ENCODE results near the gene IRX6. TPM values are rescaled to one million over a fixed set of nuclear protein-coding genes. Genes with fewer than 3 reads are reported as not detected.

IRX6 gene
- total and polyA plus RNA-seq, 4 experiments from 2014 or later, result not detected

DNA sequence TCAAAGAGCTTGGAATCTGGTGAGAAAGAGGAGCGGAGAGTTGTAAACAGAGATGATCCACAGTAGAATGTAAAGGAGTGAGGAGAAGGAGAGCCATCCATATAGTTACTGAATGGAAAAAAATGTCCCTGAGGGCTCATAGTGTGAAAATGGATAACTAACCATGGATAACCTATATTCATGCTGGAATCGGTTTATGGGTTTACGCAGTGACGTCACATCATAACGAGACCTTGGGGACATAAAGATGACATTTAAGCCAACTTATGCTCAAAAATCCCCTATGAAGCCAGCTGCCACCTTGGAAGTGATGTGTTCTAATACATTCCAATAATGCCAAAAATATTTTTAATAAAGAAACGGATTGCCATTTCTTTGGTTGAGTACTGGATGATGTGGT, 22.5 kb downstream of the IRX6 start:
- CTCF ChIA-PET (ENCODE audit: partially characterized antibody), result no interaction called here
- no peak overlapping the region for H3K4me3 ChIP-seq (ENCODE audit: low read length in 2 of 2)
- intact Hi-C loops (cut with micrococcal nuclease), result no loop called here
- Mint-ChIP-seq H3K4me3 (no peak overlapping the region), H3K4me1 (no peaks in the 10 kb centered on the region), H3K27ac (no peak overlapping the region), H3K36me3 (no peaks in the 10 kb centered on the region), H3K9me3 (peaks cover 0 to 2% (median 0%) of the 10 kb centered on the region in 8 donors), H3K27me3 (peaks cover 7% of the 10 kb centered on the region in 2 donors)
- no peak for DNase-seq
- no peaks in the 10 kb centered on the region for H3K9me3 ChIP-seq (ENCODE audit: control insufficient read depth in 1 of 2, low read length in 2 of 2)
- no peaks in the 10 kb centered on the region for H3K36me3 ChIP-seq (ENCODE audit: insufficient read depth, low read length)
- no peaks in the 10 kb centered on the region for H3K27me3 ChIP-seq (ENCODE audit: insufficient read depth, low read length)
- no peaks in the 10 kb centered on the region for H3K4me1 ChIP-seq (ENCODE audit: insufficient read depth, low read length)
- H3K27ac ChIP-seq (ENCODE audit: low read depth, low read length), result no peak overlapping the region
- POLR2A ChIA-PET (ENCODE audit: partially characterized antibody), result no interaction called here

- ChIA-PET CTCF (ENCODE audit: partially characterized antibody) (no interaction called here), POLR2A (ENCODE audit: partially characterized antibody) (no interaction called here)
- H3K27ac ChIP-seq (ENCODE audit: low read depth, low read length), result no peak overlapping the region
- Mint-ChIP-seq H3K36me3 (no peaks in the 10 kb centered on the region), H3K9me3 (peaks cover 0 to 2% (median 0%) of the 10 kb centered on the region in 8 donors), H3K4me1 (no peaks in the 10 kb centered on the region), H3K4me3 (no peak overlapping the region), H3K27me3 (peaks cover 5 to 8% of the 10 kb centered on the region in 2 donors), H3K27ac (no peak overlapping the region)
- no peaks in the 10 kb centered on the region for H3K9me3 ChIP-seq (ENCODE audit: control insufficient read depth in 1 of 2, low read length in 2 of 2)
- no peaks in the 10 kb centered on the region for H3K27me3 ChIP-seq (ENCODE audit: insufficient read depth, low read length)
- no peak overlapping the region for H3K4me3 ChIP-seq (ENCODE audit: low read length in 2 of 2)
- H3K4me1 ChIP-seq (ENCODE audit: insufficient read depth, low read length), result no peaks in the 10 kb centered on the region
- DNase-seq, result no peak
- H3K36me3 ChIP-seq (ENCODE audit: insufficient read depth, low read length), result no peaks in the 10 kb centered on the region
- intact Hi-C loops (cut with micrococcal nuclease), result no loop called here
Measured at GRCh38 chr16:55349867-55350266, 25.9 kb downstream of the IRX6 start.

DNA sequence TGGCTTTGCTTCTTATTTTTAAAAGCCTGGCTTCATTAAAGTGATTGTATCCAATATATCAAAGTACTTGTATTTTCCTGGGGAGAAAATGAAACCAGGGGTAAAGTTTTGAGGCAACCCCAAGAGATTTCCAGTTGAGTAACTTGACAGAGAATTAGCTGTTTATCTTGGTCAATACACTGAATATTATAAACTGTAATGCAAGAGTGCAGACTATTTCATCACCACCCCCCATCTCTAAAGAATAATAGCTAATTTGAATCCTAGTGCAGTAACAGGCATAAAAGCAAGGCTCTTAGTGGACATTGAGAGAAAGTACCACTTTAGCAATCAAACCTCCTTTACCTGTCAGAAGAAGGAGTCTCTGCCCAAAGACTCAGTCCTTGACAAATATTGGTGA, 27.0 kb downstream of the IRX6 start:
- no peak for DNase-seq
- H3K9me3 ChIP-seq (ENCODE audit: control insufficient read depth in 1 of 2, low read length in 2 of 2), result no peaks in the 10 kb centered on the region
- no peak overlapping the region for H3K4me3 ChIP-seq (ENCODE audit: low read length in 2 of 2)
- Mint-ChIP-seq H3K27me3 (peaks cover 5 to 8% of the 10 kb centered on the region in 2 donors), H3K27ac (no peak overlapping the region), H3K4me3 (no peak overlapping the region), H3K36me3 (no peaks in the 10 kb centered on the region), H3K9me3 (peaks cover 0 to 2% (median 0%) of the 10 kb centered on the region in 8 donors), H3K4me1 (no peaks in the 10 kb centered on the region)
- no peaks in the 10 kb centered on the region for H3K36me3 ChIP-seq (ENCODE audit: insufficient read depth, low read length)
- no peak overlapping the region for H3K27ac ChIP-seq (ENCODE audit: low read depth, low read length)
- CTCF ChIA-PET (ENCODE audit: partially characterized antibody), result no interaction called here
- intact Hi-C loops (cut with micrococcal nuclease), result no loop called here
- POLR2A ChIA-PET (ENCODE audit: partially characterized antibody), result no interaction called here
- H3K27me3 ChIP-seq (ENCODE audit: insufficient read depth, low read length), result no peaks in the 10 kb centered on the region
- H3K4me1 ChIP-seq (ENCODE audit: insufficient read depth, low read length), result no peaks in the 10 kb centered on the region

- no peaks in the 10 kb centered on the region for H3K9me3 ChIP-seq (ENCODE audit: control insufficient read depth in 1 of 2, low read length in 2 of 2)
- peaks cover 0 to 2% (median 0%) of the 10 kb centered on the region in 8 donors for H3K9me3 Mint-ChIP-seq
- no peaks in the 10 kb centered on the region for H3K27me3 ChIP-seq (ENCODE audit: insufficient read depth, low read length)
- no peaks in the 10 kb centered on the region for H3K36me3 ChIP-seq (ENCODE audit: insufficient read depth, low read length)
- no peak overlapping the region for H3K4me3 Mint-ChIP-seq
- peaks cover 2 to 6% of the 10 kb centered on the region in 2 donors for H3K27me3 Mint-ChIP-seq
- no peak overlapping the region for H3K4me3 ChIP-seq (ENCODE audit: low read length in 2 of 2)
- intact Hi-C loops (cut with micrococcal nuclease), result no loop called here
- no peaks in the 10 kb centered on the region for H3K36me3 Mint-ChIP-seq
- H3K4me1 Mint-ChIP-seq, result no peaks in the 10 kb centered on the region
- DNase-seq, result no peak
- no peak overlapping the region for H3K27ac Mint-ChIP-seq
- CTCF ChIA-PET (ENCODE audit: partially characterized antibody), result no interaction called here
- POLR2A ChIA-PET (ENCODE audit: partially characterized antibody), result no interaction called here
- no peaks in the 10 kb centered on the region for H3K4me1 ChIP-seq (ENCODE audit: insufficient read depth, low read length)
- H3K27ac ChIP-seq (ENCODE audit: low read depth, low read length), result no peak overlapping the region
Measured at GRCh38 chr16:55351936-55352335, 27.9 kb downstream of the IRX6 start.

DNA sequence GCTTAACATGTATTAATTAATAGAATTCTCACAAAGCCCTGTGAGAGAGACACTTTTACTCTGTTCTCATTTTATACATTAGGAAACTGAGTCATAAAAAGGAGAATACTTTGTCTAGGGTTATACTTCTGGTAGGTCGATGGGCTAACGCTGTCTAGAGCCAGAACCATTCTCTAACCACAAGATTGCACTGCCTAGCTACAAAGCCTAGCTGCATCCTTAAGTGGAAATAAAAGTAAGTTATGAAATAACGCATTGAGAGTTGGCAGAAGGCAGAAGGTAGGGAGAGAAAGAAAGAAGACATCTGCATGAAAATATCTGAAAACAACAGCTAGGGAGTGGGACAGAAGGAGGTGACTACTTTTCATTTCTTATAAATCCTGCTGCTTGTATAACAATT, 33.2 kb downstream of the IRX6 start:
- DNase-seq, result no peak
- H3K9me3 Mint-ChIP-seq, result peaks cover 0 to 2% (median 0%) of the 10 kb centered on the region in 8 donors
- ChIA-PET CTCF (ENCODE audit: partially characterized antibody) (no interaction called here), POLR2A (ENCODE audit: partially characterized antibody) (no interaction called here)
- no peak overlapping the region for H3K27ac ChIP-seq (ENCODE audit: low read depth, low read length)
- H3K27me3 ChIP-seq (ENCODE audit: insufficient read depth, low read length), result no peaks in the 10 kb centered on the region
- peaks cover 0 to 3% of the 10 kb centered on the region in 2 donors for H3K27me3 Mint-ChIP-seq
- no peak overlapping the region for H3K4me3 Mint-ChIP-seq
- no peaks in the 10 kb centered on the region for H3K9me3 ChIP-seq (ENCODE audit: control insufficient read depth in 1 of 2, low read length in 2 of 2)
- no peaks in the 10 kb centered on the region for H3K36me3 Mint-ChIP-seq
- no peaks in the 10 kb centered on the region for H3K4me1 Mint-ChIP-seq
- intact Hi-C loops (cut with micrococcal nuclease), result no loop called here
- H3K4me3 ChIP-seq (ENCODE audit: low read length in 2 of 2), result no peak overlapping the region
- H3K4me1 ChIP-seq (ENCODE audit: insufficient read depth, low read length), result no peaks in the 10 kb centered on the region
- H3K36me3 ChIP-seq (ENCODE audit: insufficient read depth, low read length), result no peaks in the 10 kb centered on the region
- no peak overlapping the region for H3K27ac Mint-ChIP-seq

DNA sequence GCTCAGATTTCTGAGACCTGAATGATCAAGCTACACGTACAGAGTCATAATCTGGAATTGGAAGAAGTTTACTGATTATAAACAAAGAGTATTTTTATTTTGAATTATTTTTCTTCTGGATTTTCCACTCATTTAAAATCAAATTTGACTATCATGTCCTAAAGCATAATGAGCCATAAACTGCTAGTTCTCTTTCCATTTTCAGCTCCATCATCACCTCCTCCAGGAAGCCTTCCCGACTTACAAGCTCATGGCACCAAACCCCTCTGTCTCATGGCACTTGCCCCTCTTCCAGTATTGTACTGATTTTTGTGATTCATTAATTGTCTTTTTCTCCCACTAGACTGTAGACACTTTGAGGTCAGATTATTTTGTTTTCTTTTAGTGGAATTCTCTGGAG, 35.9 kb downstream of the IRX6 start:
- H3K4me3 Mint-ChIP-seq, result no peak overlapping the region

GRCh38 chr16:55364811-55365210, 40.8 kb downstream of the IRX6 start:
- intact Hi-C loops (cut with micrococcal nuclease), result no loop called here
- Histone ChIP-seq H3K36me3 (ENCODE audit: insufficient read depth, low read length) (no peaks in the 10 kb centered on the region), H3K27ac (ENCODE audit: low read depth, low read length) (no peak overlapping the region), H3K27me3 (ENCODE audit: insufficient read depth, low read length) (peaks cover 4% of the 10 kb centered on the region), H3K4me1 (ENCODE audit: insufficient read depth, low read length) (no peaks in the 10 kb centered on the region), H3K4me3 (ENCODE audit: low read length in 2 of 2) (no peak overlapping the region), H3K9me3 (ENCODE audit: control insufficient read depth in 1 of 2, low read length in 2 of 2) (no peaks in the 10 kb centered on the region)
- DNase-seq, result no peak
- ChIA-PET CTCF (ENCODE audit: partially characterized antibody) (no interaction called here), POLR2A (ENCODE audit: partially characterized antibody) (no interaction called here)
- Mint-ChIP-seq H3K27me3 (peaks cover 5 to 10% of the 10 kb centered on the region in 2 donors), H3K4me1 (no peaks in the 10 kb centered on the region), H3K27ac (no peak overlapping the region), H3K9me3 (no peaks in the 10 kb centered on the region), H3K4me3 (no peak overlapping the region), H3K36me3 (no peaks in the 10 kb centered on the region)

More for the DNA sequence above, 35.9 kb downstream of the IRX6 start:
- intact Hi-C loops (cut with micrococcal nuclease), result no loop called here
- no peak overlapping the region for H3K27ac ChIP-seq (ENCODE audit: low read depth, low read length)
- no peaks in the 10 kb centered on the region for H3K36me3 Mint-ChIP-seq
- CTCF ChIA-PET (ENCODE audit: partially characterized antibody), result no interaction called here
- no peaks in the 10 kb centered on the region for H3K27me3 ChIP-seq (ENCODE audit: insufficient read depth, low read length)
- H3K27me3 Mint-ChIP-seq, result peaks cover 0 to 3% of the 10 kb centered on the region in 2 donors
- no peak for DNase-seq
- no peaks in the 10 kb centered on the region for H3K36me3 ChIP-seq (ENCODE audit: insufficient read depth, low read length)
- no peaks in the 10 kb centered on the region for H3K9me3 ChIP-seq (ENCODE audit: control insufficient read depth in 1 of 2, low read length in 2 of 2)
- H3K4me3 ChIP-seq (ENCODE audit: low read length in 2 of 2), result no peak overlapping the region
- H3K4me1 ChIP-seq (ENCODE audit: insufficient read depth, low read length), result no peaks in the 10 kb centered on the region
- H3K27ac Mint-ChIP-seq, result no peak overlapping the region
- peaks cover 0 to 2% (median 0%) of the 10 kb centered on the region in 8 donors for H3K9me3 Mint-ChIP-seq
- POLR2A ChIA-PET (ENCODE audit: partially characterized antibody), result no interaction called here
- no peaks in the 10 kb centered on the region for H3K4me1 Mint-ChIP-seq

DNA sequence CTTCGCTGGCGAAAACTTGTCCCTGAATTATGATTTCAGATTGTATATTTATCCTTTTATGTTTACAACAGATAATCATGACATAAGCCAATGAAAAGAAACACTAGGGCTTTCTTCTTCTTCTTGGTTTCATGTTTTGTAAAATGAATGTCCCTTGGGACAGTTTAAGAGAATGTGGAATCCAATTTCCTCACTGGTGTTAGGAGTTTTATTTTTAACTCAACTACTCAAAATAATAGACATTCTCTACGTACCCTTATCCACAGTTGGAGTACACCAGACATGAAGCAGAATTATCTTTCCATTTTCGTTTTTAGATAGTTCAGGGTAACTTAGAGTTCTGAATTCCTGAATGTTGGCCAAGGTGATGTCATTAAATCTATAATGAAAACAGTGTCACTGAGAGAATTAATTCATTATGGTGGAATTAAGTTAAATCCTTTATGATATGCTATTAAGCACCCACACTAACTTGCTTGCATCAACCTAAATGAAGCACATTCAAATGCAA, 43.4 kb downstream of the IRX6 start:
- ChIA-PET POLR2A (ENCODE audit: partially characterized antibody) (no interaction called here), CTCF (ENCODE audit: partially characterized antibody) (no interaction called here)
- Histone ChIP-seq H3K9me3 (ENCODE audit: control insufficient read depth in 1 of 2, low read length in 2 of 2) (no peaks in the 10 kb centered on the region), H3K27me3 (ENCODE audit: insufficient read depth, low read length) (peaks cover 5% of the 10 kb centered on the region), H3K27ac (ENCODE audit: low read depth, low read length) (no peak overlapping the region), H3K36me3 (ENCODE audit: insufficient read depth, low read length) (no peaks in the 10 kb centered on the region), H3K4me3 (ENCODE audit: low read length in 2 of 2) (no peak overlapping the region), H3K4me1 (ENCODE audit: insufficient read depth, low read length) (no peaks in the 10 kb centered on the region)
- intact Hi-C loops (cut with micrococcal nuclease), result no loop called here
- H3K4me1 Mint-ChIP-seq, result peaks cover 0 to 3% (median under 1%) of the 10 kb centered on the region in 4 donors
- H3K27me3 Mint-ChIP-seq, result peaks cover 22 to 23% of the 10 kb centered on the region in 2 donors
- no peak overlapping the region for H3K4me3 Mint-ChIP-seq
- H3K27ac Mint-ChIP-seq, result no peak overlapping the region
- no peaks in the 10 kb centered on the region for H3K36me3 Mint-ChIP-seq
- H3K9me3 Mint-ChIP-seq, result no peaks in the 10 kb centered on the region
- DNase-seq, result no peak
